T-helper 22 cell (primary cell): ENCODE measurements around the gene ARHGDIG.
"Not testable (repeated sequence)": the region's sequence is repeated elsewhere in the genome, so short reads cannot be mapped to it uniquely, and the experiment has no call there.

Source experiments
- DNase-seq: peaks from one replicate; pipeline ENCODE4 v3.0.0-alpha.2; 2020; ENCODE audit warnings: low read depth

Gene ARHGDIG

DNA sequence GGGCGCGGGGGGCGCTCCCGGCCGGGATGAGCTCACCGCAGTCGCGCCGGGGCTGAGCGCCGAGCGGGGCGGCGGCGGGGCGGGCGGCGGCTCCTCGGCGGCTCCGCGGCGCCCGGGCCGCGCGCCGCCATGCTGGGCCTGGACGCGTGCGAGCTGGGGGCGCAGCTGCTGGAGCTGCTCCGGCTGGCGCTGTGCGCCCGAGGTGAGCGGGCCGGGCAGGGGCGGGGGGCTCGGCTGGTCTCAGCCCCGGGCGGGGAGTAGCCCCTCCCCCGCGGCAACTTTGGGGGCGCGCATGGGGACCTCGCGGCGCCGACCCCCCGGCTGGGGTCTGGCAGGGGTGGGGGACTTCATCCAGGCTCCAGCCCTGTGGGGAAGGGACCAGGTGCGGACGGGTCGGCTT lies at the start of gene ARHGDIG:
TSS of gene ARHGDIG (plus strand) at position 40 of the 400 bp plus-strand sequence. CDS start at position 130, 90 bp downstream.
- no peak for DNase-seq

DNA sequence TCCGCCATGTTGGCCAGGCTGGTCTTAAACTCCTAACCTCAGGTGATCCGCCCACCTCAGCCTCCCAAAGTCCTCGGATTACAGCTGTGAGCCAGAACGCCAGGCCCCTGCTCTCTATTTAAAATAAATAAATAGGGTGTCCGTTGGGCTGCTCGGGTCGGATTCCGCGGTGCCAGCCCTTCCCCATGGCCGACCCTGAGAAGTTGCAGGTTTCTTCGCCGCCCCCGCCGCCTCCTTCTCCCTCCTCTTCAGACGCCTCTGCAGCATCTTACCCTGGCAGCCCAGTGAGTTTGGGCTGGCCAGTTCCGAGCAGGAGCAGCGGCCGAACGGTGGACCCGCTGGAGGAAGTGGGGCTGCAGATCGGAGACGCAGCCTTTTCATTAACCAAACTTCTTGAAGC lies 49.4 kb upstream of the ARHGDIG start:
- DNase-seq: no peak

DNA sequence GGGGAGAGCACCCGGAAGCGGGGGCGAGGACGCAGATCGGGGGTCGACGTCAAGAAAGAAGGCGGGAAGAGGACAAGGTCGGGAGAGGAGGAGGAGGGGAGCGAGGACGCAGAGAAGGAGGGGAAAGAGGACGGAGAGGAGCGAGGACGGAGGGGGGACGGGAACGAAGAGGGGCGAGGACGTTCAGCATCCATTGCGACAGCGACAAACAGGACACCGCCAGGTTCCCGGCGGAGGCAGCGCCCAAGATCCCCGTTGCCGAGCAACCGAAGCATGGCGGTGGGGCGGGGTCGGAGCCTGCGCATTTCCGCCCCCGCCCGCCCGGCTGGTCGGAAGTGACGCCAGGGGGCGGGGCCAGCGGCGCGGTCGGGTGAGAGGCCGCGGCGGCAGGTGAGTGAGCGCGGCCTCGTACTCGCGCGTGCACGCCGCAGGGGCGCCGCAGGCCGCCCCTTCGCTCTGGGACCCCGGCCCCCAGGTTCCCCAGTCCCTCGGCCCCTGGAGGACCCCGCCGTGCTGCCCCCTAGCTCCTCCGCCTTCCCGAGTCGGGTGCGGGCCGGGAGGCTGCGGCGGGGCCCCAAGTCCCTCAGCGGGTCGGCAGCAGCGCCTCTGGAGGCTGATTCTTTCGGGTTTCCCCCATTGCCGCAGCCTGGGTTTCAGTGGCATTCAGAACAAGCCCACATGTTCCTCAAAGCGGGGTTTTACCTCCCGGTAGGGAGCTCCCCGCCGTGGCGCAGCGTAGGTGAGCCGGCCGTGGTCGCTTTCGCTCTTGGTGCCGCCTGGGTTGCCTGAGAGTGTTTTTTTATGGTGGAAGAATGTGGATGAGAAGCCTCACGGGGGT lies 45.7 kb upstream of the ARHGDIG start, which contains the start of gene FAM234A:
TSS of gene FAM234A (plus strand) at position 354 of the 838 bp plus-strand sequence. CDS start 19,593 bp downstream, outside the sequence.
- peak; percentile 89 for DNase-seq

DNA sequence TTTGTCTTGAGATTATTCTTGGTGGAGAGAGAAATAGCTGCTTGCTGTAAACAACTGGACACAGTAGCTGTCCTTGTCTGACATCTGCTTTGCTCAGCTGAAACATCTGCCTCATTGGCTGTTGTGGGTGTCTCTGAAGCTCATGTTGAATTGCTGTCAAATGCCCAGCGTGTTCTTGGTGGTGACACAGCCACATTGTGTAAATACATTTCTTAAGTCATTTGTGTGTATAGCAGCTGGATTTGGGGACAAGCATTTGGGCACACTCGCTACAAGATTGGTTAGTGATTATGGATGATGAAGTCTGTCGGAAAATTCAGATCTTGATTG lies 40.5 kb upstream of the ARHGDIG start:
- no peak for DNase-seq

DNA sequence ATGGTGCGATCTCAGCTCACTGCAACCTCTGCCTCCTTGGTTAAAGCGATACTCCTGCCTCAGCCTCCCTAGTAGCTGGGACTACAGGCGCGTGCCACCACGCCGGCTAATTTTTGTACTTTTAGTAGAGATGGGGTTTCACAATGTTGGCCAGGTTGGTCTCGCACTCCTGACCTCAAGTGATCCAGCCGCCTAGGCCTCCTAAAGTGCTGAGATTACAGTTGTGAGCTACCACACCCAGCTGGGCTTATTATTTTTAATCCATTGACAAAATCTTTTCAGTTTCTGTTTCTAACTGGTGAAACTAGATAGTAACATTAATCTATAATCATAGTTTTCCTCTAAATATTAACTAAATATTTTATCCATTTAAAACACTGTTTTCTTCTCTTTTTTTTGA lies 39.8 kb upstream of the ARHGDIG start:
- DNase-seq: no peak

DNA sequence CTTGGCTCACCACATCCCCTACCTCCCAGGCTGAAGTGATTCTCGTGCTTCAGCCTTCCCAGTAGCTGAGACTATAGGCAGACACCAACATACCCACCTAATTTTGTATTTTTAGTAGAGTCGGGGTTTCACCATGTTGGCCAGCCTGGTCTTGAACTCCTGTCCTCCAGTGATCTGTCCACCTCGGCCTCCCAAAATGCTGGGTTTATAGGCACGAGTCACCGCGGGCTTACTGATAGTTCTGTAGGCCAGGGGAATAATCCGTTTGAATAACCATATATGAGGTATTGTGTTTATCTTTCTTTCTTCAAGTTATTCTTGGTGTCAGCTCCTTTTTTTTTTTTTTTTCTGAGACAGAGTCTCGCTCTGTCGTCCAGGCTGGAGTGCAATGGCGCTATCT lies 38.1 kb upstream of the ARHGDIG start:
- DNase-seq: no peak

DNA sequence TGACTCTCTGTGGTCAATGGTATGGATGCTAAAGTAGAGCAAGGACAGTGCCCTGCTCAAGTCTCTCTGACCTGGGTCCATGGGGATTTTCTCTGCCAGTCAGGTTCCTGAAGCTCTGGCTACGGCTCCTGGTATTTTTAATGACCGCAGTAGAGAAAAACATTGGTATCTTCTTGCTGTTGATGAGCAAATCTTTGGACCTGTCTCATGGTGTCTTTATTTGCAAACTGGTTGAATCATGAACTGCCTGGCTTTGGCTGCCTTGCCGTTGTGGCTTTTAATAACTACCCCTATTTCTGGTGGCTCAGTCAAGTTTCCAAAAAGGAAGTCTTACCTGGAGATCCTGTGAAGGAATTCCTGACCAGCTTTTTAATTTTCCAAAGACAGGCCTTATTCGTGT lies 37.0 kb upstream of the ARHGDIG start:
- no peak for DNase-seq

DNA sequence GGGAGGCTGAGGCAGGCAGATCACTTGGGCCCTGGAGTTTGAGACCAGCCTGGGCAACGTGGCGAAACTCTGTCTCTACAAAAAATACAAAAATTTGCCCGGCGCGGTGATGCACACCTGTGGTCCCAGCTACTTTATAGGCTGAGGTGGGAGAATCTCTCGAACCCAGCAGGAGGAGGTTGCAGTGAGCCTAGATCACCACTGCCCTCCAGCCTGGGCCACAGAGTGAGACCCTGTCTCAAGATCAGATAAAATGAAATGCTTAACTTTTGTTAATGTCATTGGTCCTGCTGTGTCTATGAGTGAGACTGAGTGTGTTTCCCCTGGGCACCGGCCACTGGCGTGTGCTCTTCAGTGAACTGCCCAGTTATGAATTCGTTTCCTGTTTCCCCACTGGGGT lies 35.3 kb upstream of the ARHGDIG start:
- no peak for DNase-seq

DNA sequence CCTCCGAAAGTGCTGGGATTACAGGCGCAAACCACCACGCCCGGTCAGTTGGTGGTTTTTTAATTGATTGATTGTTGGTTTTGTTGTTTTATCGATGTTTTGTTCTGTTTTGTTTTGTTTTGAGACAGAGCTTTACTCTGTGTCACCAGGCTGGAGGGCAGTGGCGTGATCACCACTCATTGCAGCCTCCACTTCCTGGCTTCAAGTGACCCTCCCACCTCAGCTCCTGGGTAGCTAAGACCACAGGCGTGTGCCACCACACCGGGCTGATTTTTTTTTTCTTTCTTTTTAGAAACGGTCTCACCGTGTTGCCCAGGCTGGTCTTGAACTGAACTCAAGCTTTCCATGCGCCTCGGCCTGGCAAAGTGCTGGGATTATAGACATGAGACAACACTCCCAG lies 33.4 kb upstream of the ARHGDIG start:
- no peak for DNase-seq

DNA sequence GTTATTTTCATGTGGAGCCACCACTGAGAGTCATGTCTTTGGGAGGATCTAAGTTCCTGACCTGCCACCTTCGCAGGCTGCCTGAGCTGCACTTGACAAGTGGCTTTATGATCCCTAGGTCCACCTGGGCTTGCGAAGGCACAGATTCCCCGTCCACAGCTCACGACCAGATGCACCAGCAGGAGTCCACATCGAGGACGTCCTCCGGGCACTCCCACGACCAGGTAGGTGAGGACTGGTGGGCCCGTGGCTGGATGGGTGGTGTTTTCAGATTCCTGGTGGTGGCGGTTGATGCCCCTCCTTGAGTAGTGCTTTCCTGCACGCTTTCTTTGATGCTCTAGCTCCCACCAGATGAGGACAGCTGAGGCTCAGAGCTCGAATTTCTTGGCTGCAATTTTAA lies 31.0 kb upstream of the ARHGDIG start:
- no peak for DNase-seq

DNA sequence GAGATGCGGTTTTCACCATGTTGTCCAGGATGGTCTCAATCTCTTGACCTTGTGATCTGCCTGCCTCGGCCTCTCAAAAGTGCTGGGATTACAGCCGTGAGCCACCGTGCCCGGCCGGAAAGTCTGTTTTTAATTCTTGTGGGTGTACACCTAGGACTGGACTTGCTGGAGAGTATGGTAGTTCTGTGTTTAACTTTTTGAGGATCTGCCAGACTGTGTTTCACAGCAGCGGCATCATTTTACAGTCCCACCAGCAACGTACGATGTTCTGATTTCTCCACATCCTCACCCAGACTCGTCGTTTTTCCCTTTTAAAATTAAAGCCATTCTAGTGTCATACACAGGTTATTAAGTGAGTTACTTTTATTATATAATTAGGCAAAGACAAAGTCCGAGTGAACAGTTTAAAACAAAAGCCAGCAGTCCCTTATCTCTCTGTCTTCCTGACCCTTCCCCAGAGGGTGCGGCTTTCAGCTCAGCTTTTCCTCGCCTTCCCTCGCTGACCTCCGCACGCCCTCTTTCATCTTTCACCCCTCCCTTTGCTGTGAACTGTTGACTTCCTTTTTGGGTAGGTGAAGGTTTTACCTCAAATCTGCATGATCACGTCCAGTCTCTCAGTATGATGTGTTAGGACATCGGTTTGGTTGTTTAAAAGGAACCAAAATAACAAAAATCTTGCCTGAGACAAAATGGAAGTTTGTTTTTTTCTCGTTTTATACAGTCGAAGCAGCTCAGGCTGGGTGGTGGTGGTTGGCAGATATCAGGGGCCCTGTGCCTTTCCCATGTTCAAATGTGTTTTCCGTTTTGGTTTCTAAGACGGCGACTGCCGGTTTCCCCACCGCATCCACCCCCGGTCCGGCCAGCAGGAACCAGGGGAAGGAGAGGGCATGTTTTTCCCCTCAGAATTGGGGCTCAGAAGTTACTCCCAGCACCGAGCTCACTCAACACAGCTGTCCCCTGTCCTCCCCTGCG lies 27.7 kb upstream of the ARHGDIG start:
- no peak for DNase-seq

DNA sequence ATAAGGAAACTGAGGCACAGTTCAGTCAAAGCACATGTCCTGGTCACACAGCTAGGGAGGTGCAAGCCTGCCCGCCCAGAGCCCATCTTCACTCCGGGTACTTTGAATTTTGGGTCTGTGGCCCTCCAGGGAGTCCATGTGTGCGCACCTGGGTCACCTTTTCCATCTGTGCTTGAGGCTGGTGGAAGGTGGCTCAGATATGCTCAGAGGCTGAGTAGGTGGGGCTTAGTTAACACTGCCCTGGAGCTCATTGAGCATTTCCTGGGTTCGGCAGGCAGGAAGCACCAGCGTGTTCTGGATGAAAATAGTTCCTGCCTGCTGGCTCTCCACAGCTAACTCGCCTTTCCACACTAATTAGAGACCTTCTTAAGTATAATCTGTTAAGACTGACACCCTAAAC lies 26.6 kb upstream of the ARHGDIG start:
- no peak for DNase-seq

DNA sequence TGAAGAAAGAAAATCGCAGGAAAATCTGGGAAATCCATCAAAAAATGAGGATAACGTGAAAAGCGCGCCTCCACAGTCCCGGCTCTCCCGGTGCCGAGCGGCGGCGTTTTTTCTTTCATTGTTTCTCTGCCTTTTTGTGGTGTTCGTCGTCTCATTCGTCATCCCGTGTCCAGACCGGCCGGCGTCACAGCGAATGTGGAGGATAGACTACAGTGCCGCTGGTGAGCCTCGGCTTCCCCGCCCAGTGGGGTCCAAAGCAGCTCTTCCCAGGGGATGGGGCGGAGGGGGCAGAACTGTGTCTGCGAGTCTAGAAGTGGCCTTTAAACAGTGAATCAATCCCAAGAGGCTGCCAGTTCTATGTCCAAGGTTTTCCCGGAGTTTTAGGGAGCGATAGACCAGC lies 25.9 kb upstream of the ARHGDIG start:
- no peak for DNase-seq

DNA sequence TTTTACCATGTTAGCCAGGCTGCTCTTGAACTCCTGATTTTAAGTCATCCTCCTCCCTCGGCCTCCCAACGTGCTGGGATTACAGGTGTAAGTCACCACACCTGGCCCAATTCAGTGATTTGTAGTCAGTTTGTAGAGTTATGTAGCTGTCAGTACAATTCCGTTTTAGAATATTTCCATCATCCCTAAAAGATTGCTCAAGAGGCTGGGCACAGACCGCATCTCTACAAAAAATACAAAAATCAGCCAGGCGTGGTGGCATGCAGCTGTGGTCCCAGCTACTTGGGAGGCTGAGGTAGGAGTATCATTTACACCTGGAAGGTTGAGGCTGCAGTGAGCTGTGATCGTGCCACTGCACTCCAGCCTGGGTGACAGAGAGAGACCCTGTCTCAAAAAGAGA lies 25.2 kb upstream of the ARHGDIG start:
- DNase-seq: no peak

DNA sequence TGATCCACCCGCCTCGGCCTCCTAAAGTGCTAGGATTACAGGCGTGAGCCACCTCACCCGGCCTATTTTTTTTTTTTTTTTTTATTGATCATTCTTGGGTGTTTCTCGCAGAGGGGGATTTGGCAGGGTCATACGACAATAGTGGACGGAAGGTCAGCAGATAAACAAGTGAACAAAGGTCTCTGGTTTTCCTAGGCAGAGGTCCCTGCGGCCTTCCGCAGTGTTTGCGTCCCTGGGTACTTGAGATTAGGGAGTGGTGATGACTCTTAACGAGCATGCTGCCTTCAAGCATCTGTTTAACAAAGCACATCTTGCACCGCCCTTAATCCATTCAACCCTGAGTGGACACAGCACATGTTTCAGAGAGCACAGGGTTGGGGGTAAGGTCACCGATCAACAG lies 22.3 kb upstream of the ARHGDIG start:
- DNase-seq: not testable (repeated sequence)

DNA sequence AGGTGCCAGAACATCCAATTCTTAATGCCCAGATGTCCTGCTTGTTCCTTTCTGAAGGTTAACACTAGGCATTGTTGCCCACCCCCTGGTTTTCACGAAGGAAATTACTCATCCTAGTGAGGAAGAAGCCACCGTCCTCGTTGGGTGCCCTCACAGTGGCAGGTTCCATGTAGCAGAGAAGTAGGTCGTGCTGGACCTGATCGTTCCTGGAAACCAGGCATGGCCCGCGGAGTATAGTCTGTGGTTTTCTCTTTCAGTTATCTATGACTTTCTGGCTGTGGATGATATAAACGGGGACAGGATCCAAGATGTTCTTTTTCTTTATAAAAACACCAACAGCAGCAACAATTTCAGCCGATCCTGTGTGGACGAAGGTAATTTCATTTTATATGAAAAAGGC lies 21.2 kb upstream of the ARHGDIG start:
- no peak for DNase-seq

DNA sequence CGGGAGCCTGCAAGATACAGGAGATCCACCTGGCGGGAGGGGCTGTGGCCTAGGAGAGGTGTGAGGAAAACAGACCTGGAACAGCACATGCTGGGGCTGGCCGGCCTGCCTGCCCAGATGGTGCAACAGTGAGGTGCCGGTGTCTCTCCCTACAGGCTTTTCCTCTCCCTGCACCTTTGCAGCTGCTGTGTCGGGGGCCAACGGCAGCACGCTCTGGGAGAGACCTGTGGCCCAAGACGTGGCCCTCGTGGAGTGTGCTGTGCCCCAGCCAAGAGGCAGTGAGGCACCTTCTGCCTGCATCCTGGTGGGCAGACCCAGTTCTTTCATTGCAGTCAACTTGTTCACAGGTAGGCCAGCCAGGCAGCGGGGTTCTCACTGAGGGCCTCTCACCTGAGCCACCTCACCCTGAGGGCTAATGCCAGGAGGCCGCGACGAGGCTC lies 20.6 kb upstream of the ARHGDIG start:
- DNase-seq: no peak

DNA sequence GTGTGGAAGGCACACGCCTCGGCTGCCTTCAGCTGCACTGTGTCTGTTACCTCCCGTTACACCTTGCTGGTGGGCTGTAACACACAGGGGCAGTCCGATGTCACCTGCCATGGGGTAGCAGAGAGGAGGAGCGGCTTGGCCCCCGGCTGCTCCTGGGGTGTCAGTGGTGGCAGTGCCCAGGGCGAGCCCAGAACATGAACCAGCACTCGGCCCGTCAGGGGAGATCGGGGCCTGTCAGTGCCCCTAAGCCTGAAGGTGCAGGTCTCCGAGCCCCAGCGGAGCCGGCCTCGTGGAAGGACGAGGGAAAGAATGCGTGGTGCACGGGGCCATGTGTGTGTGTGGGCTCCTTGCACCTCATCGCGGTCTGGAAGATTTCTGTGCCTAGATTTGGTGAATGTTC lies 20.1 kb upstream of the ARHGDIG start:
- DNase-seq: no peak

DNA sequence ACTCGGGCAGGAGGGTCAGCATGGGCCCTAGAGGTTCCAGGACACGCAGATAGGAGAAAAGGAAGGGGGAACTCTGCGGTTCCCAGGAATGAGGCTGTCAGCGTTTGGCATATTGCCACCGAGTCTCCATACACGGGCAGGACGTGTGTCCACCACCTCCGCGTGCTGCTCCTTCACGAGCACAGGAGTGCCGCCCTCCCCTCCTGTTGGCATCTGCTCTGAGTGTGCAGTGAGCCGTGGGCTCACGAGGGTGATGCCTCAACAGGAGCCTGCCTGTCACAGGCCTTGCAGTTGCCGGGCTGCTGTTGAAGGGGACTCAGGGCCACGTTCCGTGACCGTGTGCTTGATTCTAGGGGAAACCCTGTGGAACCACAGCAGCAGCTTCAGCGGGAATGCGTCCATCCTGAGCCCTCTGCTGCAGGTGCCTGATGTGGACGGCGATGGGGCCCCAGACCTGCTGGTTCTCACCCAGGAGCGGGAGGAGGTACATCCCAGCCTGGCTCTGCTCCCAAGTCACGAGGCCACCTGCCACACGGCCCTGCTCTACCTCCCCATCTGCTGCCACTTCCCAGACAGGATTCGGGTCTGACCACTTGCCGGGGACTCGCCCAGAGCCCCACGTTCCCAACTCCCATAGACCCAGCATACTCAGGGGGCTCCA lies 19.2 kb upstream of the ARHGDIG start:
- no peak for DNase-seq

DNA sequence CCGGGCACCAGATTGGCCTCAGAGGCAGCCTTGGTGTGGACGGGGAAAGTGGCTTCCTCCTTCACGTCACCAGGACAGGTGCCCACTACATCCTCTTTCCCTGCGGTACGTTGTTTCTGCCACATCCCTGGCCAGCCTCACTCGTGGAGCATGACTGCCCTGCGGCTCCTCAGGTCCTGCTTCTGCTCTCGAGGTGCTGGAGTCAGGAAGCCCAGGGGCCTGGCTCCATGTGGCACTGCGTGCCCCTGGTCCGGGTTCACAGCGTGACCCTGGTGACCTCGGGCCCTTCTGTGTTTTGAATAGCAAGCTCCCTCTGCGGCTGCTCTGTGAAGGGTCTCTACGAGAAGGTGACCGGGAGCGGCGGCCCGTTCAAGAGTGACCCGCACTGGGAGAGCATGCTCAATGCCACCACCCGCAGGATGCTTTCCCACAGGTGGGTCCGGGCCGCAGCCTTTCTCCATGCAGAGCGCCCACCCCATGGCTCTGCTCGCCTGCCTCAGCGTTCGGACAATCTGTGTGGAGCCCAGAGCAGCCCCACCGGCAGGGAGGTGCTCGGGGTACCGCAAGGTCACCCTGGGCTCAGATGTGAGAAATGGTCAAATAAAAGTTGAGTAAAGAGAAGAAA lies 18.2 kb upstream of the ARHGDIG start:
- no peak for DNase-seq

DNA sequence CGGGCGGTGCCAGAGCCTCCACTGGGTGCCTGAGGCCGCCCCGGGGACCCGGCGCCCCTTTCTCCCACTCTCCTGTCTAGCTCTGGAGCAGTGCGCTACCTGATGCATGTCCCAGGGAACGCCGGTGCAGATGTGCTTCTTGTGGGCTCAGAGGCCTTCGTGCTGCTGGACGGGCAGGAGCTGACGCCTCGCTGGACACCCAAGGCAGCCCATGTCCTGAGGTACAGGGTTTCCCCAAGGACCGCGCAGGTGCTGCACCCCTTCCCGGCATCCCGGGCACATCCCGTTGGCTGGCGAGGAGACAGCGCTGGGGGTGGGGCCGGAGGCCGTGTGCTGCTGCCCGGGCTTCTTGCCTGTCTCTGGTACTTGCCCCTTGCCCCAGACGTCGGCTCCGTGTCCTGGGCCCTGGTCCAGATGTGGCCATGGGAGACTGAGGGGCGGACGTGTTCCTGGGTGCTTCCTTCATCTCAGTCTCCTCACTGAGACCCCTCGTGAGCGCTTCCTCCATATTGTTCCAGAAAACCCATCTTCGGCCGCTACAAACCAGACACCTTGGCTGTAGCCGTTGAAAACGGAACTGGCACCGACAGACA lies 17.1 kb upstream of the ARHGDIG start:
- DNase-seq: no peak

DNA sequence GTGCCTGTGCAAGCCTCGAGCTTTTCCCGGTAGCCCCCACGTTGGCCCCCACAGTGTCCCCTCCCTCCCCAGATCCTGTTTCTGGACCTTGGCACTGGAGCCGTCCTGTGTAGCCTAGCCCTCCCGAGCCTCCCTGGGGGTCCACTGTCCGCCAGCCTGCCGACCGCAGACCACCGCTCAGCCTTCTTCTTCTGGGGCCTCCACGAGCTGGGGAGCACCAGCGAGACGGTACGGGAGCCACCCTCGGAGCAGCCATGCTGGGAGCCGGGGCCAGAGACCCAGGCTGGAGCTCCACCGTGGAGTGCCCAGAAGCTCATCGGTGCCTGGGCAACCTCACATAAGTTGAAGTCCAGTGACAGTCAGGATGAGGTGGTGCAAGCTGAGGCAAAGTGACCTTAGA lies 16.4 kb upstream of the ARHGDIG start:
- DNase-seq: no peak
